ENCODE measurements around the gene RASL10B.

The RASL10B gene

DNA sequence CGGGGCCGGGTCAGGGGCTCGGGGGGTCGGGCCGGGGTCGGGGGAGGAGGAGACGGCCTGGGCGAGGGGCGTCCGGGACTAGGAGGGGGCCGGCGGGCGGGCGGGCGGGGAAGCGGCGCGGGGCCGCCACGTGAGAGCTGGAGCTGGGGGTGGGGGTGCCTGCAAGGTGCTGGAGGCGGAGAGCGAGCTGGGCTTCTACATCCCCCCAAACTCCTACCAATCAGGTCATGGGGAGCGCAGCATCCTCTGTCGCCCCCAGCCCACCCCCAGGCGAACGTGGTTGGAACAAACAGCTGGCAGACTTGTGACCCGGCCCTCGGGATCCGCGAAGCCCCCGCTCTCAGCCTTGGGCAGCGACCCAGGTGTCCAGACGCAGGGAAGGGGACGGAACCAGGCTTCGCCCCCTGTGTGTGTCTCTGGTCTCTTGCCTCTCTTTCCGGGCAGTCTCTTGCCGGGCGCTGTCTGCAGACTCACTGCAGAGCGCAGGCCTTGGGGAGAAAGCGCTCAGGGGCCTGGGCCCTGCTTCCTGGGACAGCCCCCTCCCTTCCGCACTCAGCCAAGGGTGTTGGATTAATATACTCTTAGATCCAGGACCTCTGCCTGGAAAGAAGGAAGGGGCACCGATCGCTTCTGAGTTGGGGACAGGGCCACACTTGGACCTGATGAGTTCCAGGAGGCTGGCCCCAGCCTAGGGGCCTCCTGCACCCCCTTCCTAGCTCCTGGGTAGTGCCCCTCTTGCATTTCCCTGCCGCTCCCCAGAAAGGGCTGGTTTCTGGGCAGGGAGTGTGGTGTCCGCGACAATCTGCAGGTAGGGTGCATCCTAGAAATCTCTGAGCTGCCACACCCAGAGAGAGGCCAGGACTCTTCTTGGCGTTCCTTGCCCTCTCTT lies 722 bp downstream of the RASL10B start:
- TF ChIP-seq, protein P1, sequence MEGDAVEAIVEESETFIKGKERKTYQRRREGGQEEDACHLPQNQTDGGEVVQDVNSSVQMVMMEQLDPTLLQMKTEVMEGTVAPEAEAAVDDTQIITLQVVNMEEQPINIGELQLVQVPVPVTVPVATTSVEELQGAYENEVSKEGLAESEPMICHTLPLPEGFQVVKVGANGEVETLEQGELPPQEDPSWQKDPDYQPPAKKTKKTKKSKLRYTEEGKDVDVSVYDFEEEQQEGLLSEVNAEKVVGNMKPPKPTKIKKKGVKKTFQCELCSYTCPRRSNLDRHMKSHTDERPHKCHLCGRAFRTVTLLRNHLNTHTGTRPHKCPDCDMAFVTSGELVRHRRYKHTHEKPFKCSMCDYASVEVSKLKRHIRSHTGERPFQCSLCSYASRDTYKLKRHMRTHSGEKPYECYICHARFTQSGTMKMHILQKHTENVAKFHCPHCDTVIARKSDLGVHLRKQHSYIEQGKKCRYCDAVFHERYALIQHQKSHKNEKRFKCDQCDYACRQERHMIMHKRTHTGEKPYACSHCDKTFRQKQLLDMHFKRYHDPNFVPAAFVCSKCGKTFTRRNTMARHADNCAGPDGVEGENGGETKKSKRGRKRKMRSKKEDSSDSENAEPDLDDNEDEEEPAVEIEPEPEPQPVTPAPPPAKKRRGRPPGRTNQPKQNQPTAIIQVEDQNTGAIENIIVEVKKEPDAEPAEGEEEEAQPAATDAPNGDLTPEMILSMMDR (IDR thresholded peaks at IDR 0.05) = no peak
- H3K9ac ChIP-seq = no peak overlapping the region

DNA sequence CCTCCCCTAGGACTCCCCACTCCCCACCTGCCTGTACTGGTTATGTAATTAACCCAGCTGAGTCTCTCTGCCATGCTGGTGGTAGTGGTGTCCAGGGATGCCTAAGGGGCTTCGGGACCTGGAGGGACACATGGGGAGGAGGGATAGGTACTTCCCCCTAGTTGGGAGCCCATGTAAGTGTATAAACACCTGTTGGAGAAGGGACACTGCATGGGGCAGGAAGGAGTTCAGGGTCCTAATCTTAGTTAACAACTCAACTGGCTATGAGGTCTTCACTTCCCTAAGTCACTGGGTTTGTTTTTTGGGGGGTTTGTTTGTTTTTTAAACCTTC lies 1.3 kb downstream of the RASL10B start:
- Histone ChIP-seq H3K27me3 (ENCODE audit: control insufficient read depth, insufficient read depth, low read length) (no peaks in the 10 kb centered on the region), H3K27ac (no peak overlapping the region), H2AFZ (no peak overlapping the region), H3K79me2 (no peaks in the 10 kb centered on the region), H3K36me3 (ENCODE audit: control insufficient read depth, insufficient read depth, low read length) (no peaks in the 10 kb centered on the region), H3K4me2 (ENCODE audit: low read length) (no peak overlapping the region), H3K4me3 (ENCODE audit: low read depth, low read length) (no peak overlapping the region), H3K4me1 (peaks cover 28% of the 10 kb centered on the region), H3K9me3 (ENCODE audit: control insufficient read depth, low read length) (no peaks in the 10 kb centered on the region), H3K9ac (no peak overlapping the region)
- TF ChIP-seq, protein P1 (IDR thresholded peaks at IDR 0.05) = no peak

More for the DNA sequence above, 722 bp downstream of the RASL10B start:
- no peaks in the 10 kb centered on the region for H3K9me3 ChIP-seq (ENCODE audit: control insufficient read depth, low read length)
- no peaks in the 10 kb centered on the region for H3K27me3 ChIP-seq (ENCODE audit: control insufficient read depth, insufficient read depth, low read length)
- no peak overlapping the region for H3K27ac ChIP-seq
- peak overlapping the region; percentile 79 for H2AFZ ChIP-seq
- peak overlapping the region; percentile 7 for H3K4me3 ChIP-seq (ENCODE audit: low read depth, low read length)
- peaks cover 34% of the 10 kb centered on the region for H3K4me1 ChIP-seq
- peak overlapping the region; percentile 30 for H3K4me2 ChIP-seq (ENCODE audit: low read length)
- no peaks in the 10 kb centered on the region for H3K79me2 ChIP-seq
- no peaks in the 10 kb centered on the region for H3K36me3 ChIP-seq (ENCODE audit: control insufficient read depth, insufficient read depth, low read length)

DNA sequence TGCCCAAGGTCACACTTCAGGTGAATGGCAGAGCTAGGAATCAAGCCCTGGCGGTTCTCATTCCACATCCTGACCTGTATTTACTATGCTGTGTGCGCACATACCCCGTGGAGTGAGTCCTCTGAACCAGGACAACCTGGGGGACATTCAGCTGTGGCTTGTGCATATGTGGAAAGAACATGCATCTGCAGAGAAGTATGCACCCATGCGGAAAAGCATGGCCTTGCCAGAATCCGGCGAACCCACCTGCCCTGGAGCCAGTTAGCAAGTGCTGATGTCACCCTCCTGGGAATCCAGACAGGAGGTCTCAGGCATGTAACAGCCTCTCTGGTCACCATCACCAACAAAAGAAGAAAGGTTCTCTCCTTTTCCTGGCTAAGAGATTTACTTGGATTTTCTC lies 1.9 kb downstream of the RASL10B start:
- H3K36me3 ChIP-seq (ENCODE audit: control insufficient read depth, insufficient read depth, low read length) = no peaks in the 10 kb centered on the region
- H3K9ac ChIP-seq = no peak overlapping the region
- H3K4me2 ChIP-seq (ENCODE audit: low read length) = no peak overlapping the region
- no peaks in the 10 kb centered on the region for H3K79me2 ChIP-seq
- H3K27ac ChIP-seq = no peak overlapping the region
- H3K9me3 ChIP-seq (ENCODE audit: control insufficient read depth, low read length) = no peaks in the 10 kb centered on the region
- H2AFZ ChIP-seq = no peak overlapping the region
- TF ChIP-seq, protein P1 (IDR thresholded peaks at IDR 0.05) = no peak
- no peak overlapping the region for H3K4me3 ChIP-seq (ENCODE audit: low read depth, low read length)
- H3K27me3 ChIP-seq (ENCODE audit: control insufficient read depth, insufficient read depth, low read length) = no peaks in the 10 kb centered on the region
- H3K4me1 ChIP-seq = peaks cover 23% of the 10 kb centered on the region

DNA sequence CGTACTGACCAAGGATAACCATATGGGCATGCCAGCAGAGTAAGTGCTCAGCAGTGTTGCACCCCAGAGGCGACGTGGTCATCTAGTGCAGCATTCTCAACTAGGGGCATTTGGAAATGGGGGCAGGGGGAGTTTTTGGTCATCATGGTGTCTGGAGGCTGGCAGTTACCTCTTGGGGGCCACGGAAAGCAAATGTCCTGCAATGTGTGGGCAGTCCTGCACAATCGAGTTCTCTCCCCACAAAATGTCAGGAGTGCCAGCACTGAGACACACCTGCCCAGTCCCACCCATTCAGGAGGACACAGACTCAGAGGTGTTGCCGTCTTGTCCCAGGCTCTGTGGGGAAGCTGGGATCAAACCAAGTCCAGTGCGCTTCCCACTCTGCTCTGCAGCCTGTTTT lies 3.0 kb downstream of the RASL10B start:
- no peak overlapping the region for H3K27ac ChIP-seq
- H3K4me2 ChIP-seq (ENCODE audit: low read length) = no peak overlapping the region
- H3K9me3 ChIP-seq (ENCODE audit: control insufficient read depth, low read length) = no peaks in the 10 kb centered on the region
- no peak overlapping the region for H3K9ac ChIP-seq
- H3K36me3 ChIP-seq (ENCODE audit: control insufficient read depth, insufficient read depth, low read length) = no peaks in the 10 kb centered on the region
- H2AFZ ChIP-seq = no peak overlapping the region
- no peaks in the 10 kb centered on the region for H3K79me2 ChIP-seq
- TF ChIP-seq, protein P1 (IDR thresholded peaks at IDR 0.05) = no peak
- H3K4me3 ChIP-seq (ENCODE audit: low read depth, low read length) = no peak overlapping the region
- no peaks in the 10 kb centered on the region for H3K27me3 ChIP-seq (ENCODE audit: control insufficient read depth, insufficient read depth, low read length)
- peaks cover 15% of the 10 kb centered on the region for H3K4me1 ChIP-seq
